Calu3 (cell line): Measurements from ENCODE around the gene CDH13. TPM values are rescaled to one million over a fixed set of nuclear protein-coding genes. Genes with fewer than 3 reads are reported as not detected.

Experiments
- BruUV-seq: library from RNA; stranded (reverse); fragments of 400-500 nt; replicated peaks from 2 replicates; lab custom pipeline; 2021; lab: Mats Ljungman, UMichigan
- CTCF ChIA-PET: fragments of 300-600 bp; sonication (Branson Sonifier 250); formaldehyde crosslinking; loops from one replicate; lab custom pipeline; 2022; ENCODE audit warnings: antibody characterized with exemption; lab: Charles Lee
- DNase-seq: peaks from one replicate; pipeline ENCODE4 v3.0.0; 2022
- H3K27ac Mint-ChIP-seq: one replicate; pipeline ENCODE4 v1.8.0; 2022; ENCODE audit warnings: mixed read lengths; ENCODE audit not compliant: unreplicated experiment
- H3K27me3 Mint-ChIP-seq: one replicate; pipeline ENCODE4 v1.8.0; 2022; ENCODE audit warnings: mixed read lengths; ENCODE audit not compliant: unreplicated experiment
- H3K36me3 Mint-ChIP-seq: one replicate; pipeline ENCODE4 v1.8.0; 2022; ENCODE audit warnings: mild to moderate bottlenecking, moderate library complexity, mixed read lengths; ENCODE audit not compliant: insufficient read depth, unreplicated experiment
- H3K4me1 Mint-ChIP-seq: one replicate; pipeline ENCODE4 v1.8.0; 2022; ENCODE audit warnings: mild to moderate bottlenecking, low read depth, mixed read lengths; ENCODE audit not compliant: unreplicated experiment
- H3K4me3 Mint-ChIP-seq: one replicate; pipeline ENCODE4 v1.8.0; 2022; ENCODE audit warnings: mild to moderate bottlenecking, low read depth, moderate library complexity, mixed read lengths; ENCODE audit not compliant: unreplicated experiment
- H3K9me3 Mint-ChIP-seq: one replicate; pipeline ENCODE4 v1.8.0; 2022; ENCODE audit warnings: low read depth, mixed read lengths; ENCODE audit not compliant: unreplicated experiment
- CTCF ChIP-seq: fragments of 200-600 bp; IDR thresholded peaks from one replicate; pipeline ENCODE4 v1.8.0; 2022; ENCODE audit warnings: antibody characterized with exemption; ENCODE audit not compliant: unreplicated experiment
- intact Hi-C: fragments of 100-400 bp; cut with micrococcal nuclease; formaldehyde crosslinking; loops from one replicate; pipeline ENCODE4 v1.10.0; 2022; ENCODE audit not compliant: unreplicated experiment
- total RNA-seq: library from RNA; stranded (reverse); gene quantifications from 2 replicates; pipeline ENCODE4 v1.2.3, GENCODE V29; 2022

CDH13 gene
- total RNA-seq, 1 experiment from 2014 or later, result not detected

GRCh38 chr16:83137894-83138293 is 511.1 kb downstream of the CDH13 start:
- Mint-ChIP-seq H3K9me3 (peaks cover 3% of the 10 kb centered on the region), H3K4me1 (peaks cover 24% of the 10 kb centered on the region), H3K36me3 (peaks cover 6% of the 10 kb centered on the region), H3K27me3 (no peaks in the 10 kb centered on the region), H3K4me3 (peak overlapping the region; percentile 71), H3K27ac (peak overlapping the region; percentile 74)
- CTCF ChIA-PET, result no interaction called here
- BruUV-seq, result no TSS peak
- intact Hi-C loops, result no loop called here
- TF ChIP-seq CTCF, result no peak
- DNase-seq, result no peak

- Mint-ChIP-seq H3K27me3 (no peaks in the 10 kb centered on the region), H3K9me3 (peaks cover 3% of the 10 kb centered on the region), H3K4me1 (peaks cover 24% of the 10 kb centered on the region), H3K36me3 (peaks cover 6% of the 10 kb centered on the region), H3K27ac (peak overlapping the region; percentile 57), H3K4me3 (peak overlapping the region; percentile 71)
- CTCF ChIA-PET, result no interaction called here
- no peak for DNase-seq
- BruUV-seq, result no TSS peak
- intact Hi-C loops, result no loop called here
- no peak for TF ChIP-seq CTCF
These were observed 511.7 kb downstream of the CDH13 start for GRCh38 chr16:83138512-83138911.

GRCh38 chr16:83138976-83139690 is 512.4 kb downstream of the CDH13 start:
- Mint-ChIP-seq H3K27me3 (no peaks in the 10 kb centered on the region), H3K36me3 (peaks cover 6% of the 10 kb centered on the region), H3K4me1 (peaks cover 24% of the 10 kb centered on the region), H3K9me3 (peaks cover 3% of the 10 kb centered on the region), H3K27ac (peak overlapping the region; percentile 57), H3K4me3 (peak overlapping the region; percentile 71)
- intact Hi-C loops, result no loop called here
- no peak for DNase-seq
- BruUV-seq, result no TSS peak
- TF ChIP-seq CTCF, result no peak
- CTCF ChIA-PET, result no interaction called here

- no TSS peak for BruUV-seq
- no peaks in the 10 kb centered on the region for H3K36me3 Mint-ChIP-seq
- peaks cover 3% of the 10 kb centered on the region for H3K4me1 Mint-ChIP-seq
- no peak overlapping the region for H3K4me3 Mint-ChIP-seq
- intact Hi-C loops, result no loop called here
- TF ChIP-seq CTCF, result no peak
- CTCF ChIA-PET, result no interaction called here
- no peak overlapping the region for H3K27ac Mint-ChIP-seq
- DNase-seq, result no peak
- no peaks in the 10 kb centered on the region for H3K27me3 Mint-ChIP-seq
- peaks cover 8% of the 10 kb centered on the region for H3K9me3 Mint-ChIP-seq
These were observed 517.0 kb downstream of the CDH13 start for GRCh38 chr16:83143788-83144187.
